ENCODE results near the gene MAPK11. TPM values are rescaled to one million over a fixed set of nuclear protein-coding genes. Genes with fewer than 3 reads are reported as not detected.

MAPK11 gene
- total RNA-seq, 1 donor from 2014 or later = 11.3 TPM

DNA sequence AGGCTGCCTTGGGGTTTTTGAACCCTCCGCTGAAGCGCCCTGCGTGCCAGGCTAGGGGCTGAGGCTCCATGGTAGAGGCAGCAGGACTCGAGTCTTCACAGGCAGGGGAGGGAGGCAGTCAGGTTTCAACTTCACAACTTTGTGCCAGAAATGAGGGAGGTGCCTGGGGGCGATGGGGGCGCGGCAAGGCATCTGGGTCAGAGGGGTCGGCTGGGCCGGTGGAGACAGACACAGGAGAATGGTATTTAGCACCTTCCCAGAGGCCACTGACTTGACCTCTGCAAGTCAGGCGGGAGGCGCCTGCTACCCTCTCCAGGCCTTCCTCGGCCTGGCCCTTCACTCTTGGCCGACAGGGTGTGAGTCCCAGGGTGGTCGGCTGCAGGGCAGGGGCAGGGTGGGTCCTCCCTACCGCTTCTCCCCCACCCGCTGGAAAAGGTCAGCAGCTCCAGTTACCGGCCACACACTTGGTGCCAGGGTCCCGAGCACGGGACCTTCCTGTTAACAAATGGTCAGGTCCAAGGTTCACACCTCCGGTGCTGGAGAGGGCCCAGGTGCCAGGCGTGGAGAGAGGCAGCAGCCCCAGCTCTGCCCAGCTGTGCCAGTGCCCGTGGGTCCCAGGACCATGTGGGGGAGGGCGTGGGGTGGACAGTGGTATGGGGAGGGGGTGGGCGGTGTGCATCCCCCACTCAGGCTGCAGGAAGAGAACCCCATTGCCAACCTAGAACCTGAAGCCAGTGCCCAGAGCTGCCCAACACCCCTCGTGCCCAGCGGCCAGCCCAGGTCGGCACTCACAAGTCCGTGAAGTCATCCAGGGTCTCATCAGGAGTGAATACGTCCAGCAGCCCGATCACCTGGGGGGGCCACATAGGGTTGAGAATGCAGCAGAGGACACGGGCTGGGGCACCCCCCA is 12.5 kb downstream of the MAPK11 start:
- intact Hi-C loops (cut with micrococcal nuclease) = no loop called here
- H3K36me3 Mint-ChIP-seq (ENCODE audit: low read depth) = no peaks in the 10 kb centered on the region
- H3K4me1 Mint-ChIP-seq = peaks cover 9% of the 10 kb centered on the region
- H3K4me3 Mint-ChIP-seq = no peak overlapping the region
- DNase-seq (no peak), ATAC-seq (ENCODE audit: low read depth) (no peak)
- no peaks in the 10 kb centered on the region for H3K9me3 Mint-ChIP-seq
- no peak overlapping the region for H3K27ac Mint-ChIP-seq
- TF ChIP-seq CTCF (IDR thresholded peaks at IDR 0.05) = no peak
- H3K27me3 Mint-ChIP-seq = peaks cover 11% of the 10 kb centered on the region
- CTCF ChIA-PET = no interaction called here
- POLR2A ChIA-PET = no interaction called here

- no peak for TF ChIP-seq CTCF (IDR thresholded peaks at IDR 0.05)
- Mint-ChIP-seq H3K36me3 (ENCODE audit: low read depth) (no peaks in the 10 kb centered on the region), H3K9me3 (no peaks in the 10 kb centered on the region), H3K27me3 (peaks cover 6% of the 10 kb centered on the region), H3K4me1 (peaks cover 2% of the 10 kb centered on the region), H3K4me3 (no peak overlapping the region), H3K27ac (no peak overlapping the region)
- intact Hi-C loops (cut with micrococcal nuclease) = no loop called here
- POLR2A ChIA-PET = no interaction called here
- no peak for DNase-seq
- CTCF ChIA-PET = no interaction called here
- no peak for ATAC-seq (ENCODE audit: low read depth)
These were observed 13.1 kb downstream of the MAPK11 start for GRCh38 chr22:50257041-50257440.

GRCh38 chr22:50256258-50256862 is 13.8 kb downstream of the MAPK11 start:
- intact Hi-C loops (cut with micrococcal nuclease) = no loop called here
- Mint-ChIP-seq H3K4me1 (no peaks in the 10 kb centered on the region), H3K9me3 (no peaks in the 10 kb centered on the region), H3K27ac (no peak overlapping the region), H3K27me3 (peaks cover 4% of the 10 kb centered on the region), H3K36me3 (ENCODE audit: low read depth) (no peaks in the 10 kb centered on the region), H3K4me3 (no peak overlapping the region)
- ATAC-seq (ENCODE audit: low read depth) (no peak), DNase-seq (no peak)
- ChIA-PET POLR2A (no interaction called here), CTCF (interaction anchor here (0.6 kb wide), 1 partner anchor 241 kb away, joined by 3 read pairs; no protein-coding TSS in a partner anchor)
- no peak for TF ChIP-seq CTCF (IDR thresholded peaks at IDR 0.05)

DNA sequence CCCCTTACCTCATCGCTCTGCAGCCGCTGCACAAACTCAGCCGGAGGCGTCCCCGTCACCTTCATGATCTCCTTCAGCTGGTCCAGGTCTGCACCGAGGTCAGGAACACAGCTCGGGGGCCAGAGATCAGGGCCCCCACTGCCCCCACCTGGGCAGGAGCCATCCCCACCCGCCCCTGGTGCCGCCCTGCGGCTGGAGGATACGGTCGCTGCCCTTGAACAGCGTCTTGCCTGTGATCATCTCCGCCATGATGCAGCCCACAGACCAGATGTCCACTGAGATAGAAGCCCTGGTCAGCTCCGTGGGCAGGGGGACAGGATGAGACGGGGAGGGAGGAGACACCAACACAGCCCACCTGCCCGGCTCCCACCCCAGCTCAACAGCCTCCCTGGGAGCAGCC is 14.6 kb downstream of the MAPK11 start:
- Mint-ChIP-seq H3K27me3 (peaks cover 4% of the 10 kb centered on the region), H3K9me3 (no peaks in the 10 kb centered on the region), H3K4me1 (peaks cover 2% of the 10 kb centered on the region), H3K4me3 (no peak overlapping the region), H3K27ac (no peak overlapping the region), H3K36me3 (ENCODE audit: low read depth) (peaks cover 1% of the 10 kb centered on the region)
- no peak for TF ChIP-seq CTCF (IDR thresholded peaks at IDR 0.05)
- DNase-seq = no peak
- CTCF ChIA-PET = interaction anchor here (0.6 kb wide), 1 partner anchor 241 kb away, joined by 3 read pairs; no protein-coding TSS in a partner anchor
- intact Hi-C loops (cut with micrococcal nuclease) = no loop called here
- POLR2A ChIA-PET = interaction anchor here (0.6 kb wide), 1 partner anchor 270 kb away, joined by 4 read pairs; the partner anchor contains the start of gene SCO2
- ATAC-seq (ENCODE audit: low read depth) = no peak

GRCh38 chr22:50255099-50255498 is 15.1 kb downstream of the MAPK11 start:
- intact Hi-C loops (cut with micrococcal nuclease) = no loop called here
- DNase-seq (no peak), ATAC-seq (ENCODE audit: low read depth) (no peak)
- TF ChIP-seq CTCF (IDR thresholded peaks at IDR 0.05) = no peak
- H3K4me3 Mint-ChIP-seq = no peak overlapping the region
- peaks cover 6% of the 10 kb centered on the region for H3K4me1 Mint-ChIP-seq
- H3K27ac Mint-ChIP-seq = no peak overlapping the region
- ChIA-PET CTCF (no interaction called here), POLR2A (interaction anchor here (0.6 kb wide), 1 partner anchor 271 kb away, joined by 4 read pairs; the partner anchor contains the start of gene SCO2)
- peaks cover 1% of the 10 kb centered on the region for H3K36me3 Mint-ChIP-seq (ENCODE audit: low read depth)
- H3K9me3 Mint-ChIP-seq = no peaks in the 10 kb centered on the region
- H3K27me3 Mint-ChIP-seq = peaks cover 4% of the 10 kb centered on the region

All from activated B cell treated with CpG ODN at 0.5 μM for 24 hours (primary cell).